H1 (cell line): ENCODE data around the gene NUAK1. TPM values are rescaled to one million over a fixed set of nuclear protein-coding genes. Genes with fewer than 3 reads are reported as not detected.
A peak's percentile ranks its signal among the peaks of the same experiment; 100 is the strongest.

Experiments used
- CTCF ChIA-PET: fragments of 300-600 bp; sonication (Branson Sonifier 250); formaldehyde crosslinking; loops from one replicate; lab custom pipeline; 2021; ENCODE audit not compliant: partially characterized antibody; lab: Charles Lee
- POLR2A ChIA-PET: fragments of 300-600 bp; sonication (Branson Sonifier 250); formaldehyde crosslinking; loops from one replicate; lab custom pipeline; 2021; ENCODE audit warnings: inconsistent platforms; ENCODE audit not compliant: partially characterized antibody; lab: Charles Lee
- DNase-seq, 2 experiments: peaks; one replicate each; pipeline versions ENCODE4 v3.0.0 to v3.0.0-alpha.2; 2010 to 2022; ENCODE audit warnings: low spot score in 2 of 2, low read depth in 1 of 2, mixed read lengths in 1 of 2
- FAIRE-seq: peaks from 2 replicates; lab custom pipeline; 2011; peaks lifted over from hg19 to GRCh38; lab: Jason Lieb, UNC
- H2AFZ ChIP-seq: 2 replicates; pipeline ENCODE4 v1.8.1; 2012; ENCODE audit warnings: low read length, inconsistent platforms
- H2AK5ac ChIP-seq: 2 replicates; pipeline ENCODE4 v1.6.1; 2013; ENCODE audit warnings: low read depth, low read length
- H2BK120ac ChIP-seq: replicated peaks from 2 replicates; pipeline ENCODE3; 2013; ENCODE audit warnings: low read depth, low read length, inconsistent platforms
- H2BK12ac ChIP-seq: 2 replicates; pipeline ENCODE4 v1.6.1; 2013; ENCODE audit warnings: low read depth, low read length
- H2BK15ac ChIP-seq: 2 replicates; pipeline ENCODE4 v1.6.1; 2013; ENCODE audit warnings: low read length
- H2BK20ac ChIP-seq: 2 replicates; pipeline ENCODE4 v1.6.1; 2013; ENCODE audit warnings: low read length
- H2BK5ac ChIP-seq: 2 replicates; pipeline ENCODE4 v1.6.1; 2013; ENCODE audit warnings: low read depth, low read length
- H3K14ac ChIP-seq: 2 replicates; pipeline ENCODE4 v1.6.1; 2013; ENCODE audit warnings: inconsistent platforms; ENCODE audit not compliant: insufficient read length
- H3K18ac ChIP-seq: 2 replicates; pipeline ENCODE4 v1.6.1; 2013; ENCODE audit warnings: low read length; ENCODE audit errors: extremely low read depth
- H3K23ac ChIP-seq: 2 replicates; pipeline ENCODE4 v1.6.1; 2013; ENCODE audit warnings: inconsistent platforms; ENCODE audit not compliant: insufficient read length
- H3K23me2 ChIP-seq: 2 replicates; pipeline ENCODE4 v1.6.1; 2013; ENCODE audit warnings: low read depth, low read length
- H3K27ac ChIP-seq: 2 replicates; pipeline ENCODE4 v1.6.1; 2011; ENCODE audit warnings: low read depth, low read length, inconsistent platforms
- H3K27me3 ChIP-seq, 4 experiments: replicated peaks in 1 of 4; 1 replicate in 1 of 4; 2 replicates in 3 of 4; pipeline versions ENCODE4 v1.6.1 to v1.8.1; 2011 to 2013; ENCODE audit warnings: low read length in 3 of 4, mild to moderate bottlenecking in 3 of 4, inconsistent platforms in 2 of 4, mixed read lengths in 2 of 4, moderate library complexity in 1 of 4; ENCODE audit not compliant: control insufficient read depth in 3 of 4, insufficient read depth in 3 of 4; ENCODE audit errors: extremely low read depth in 1 of 4
- H3K36me3 ChIP-seq, 4 experiments: 2 replicates each; pipeline versions ENCODE4 v1.6.1 to v1.8.1; 2011 to 2013; ENCODE audit warnings: mild to moderate bottlenecking in 4 of 4, low read length in 3 of 4, moderate library complexity in 2 of 4, control low read depth in 1 of 4, inconsistent platforms in 1 of 4; ENCODE audit not compliant: insufficient read depth in 4 of 4, control insufficient read depth in 2 of 4
- H3K4ac ChIP-seq: replicated peaks from 2 replicates; pipeline ENCODE3; 2013; ENCODE audit warnings: low read length, low read depth, mixed read lengths, inconsistent platforms; ENCODE audit not compliant: insufficient read length
- H3K4me1 ChIP-seq, 4 experiments: replicated peaks in 1 of 4; 1 replicate in 1 of 4; 2 replicates in 3 of 4; pipeline versions ENCODE4 v1.6.1 to v1.8.1; 2011 to 2013; ENCODE audit warnings: low read length in 3 of 4, inconsistent platforms in 2 of 4, mixed read lengths in 1 of 4; ENCODE audit not compliant: insufficient read depth in 4 of 4, control insufficient read depth in 3 of 4
- H3K4me2 ChIP-seq, 2 experiments: 2 replicates each; pipeline versions ENCODE4 v1.6.1 to v1.8.1; 2011 to 2013; ENCODE audit warnings: low read depth in 2 of 2, low read length in 2 of 2, control low read depth in 1 of 2, inconsistent platforms in 1 of 2, mild to moderate bottlenecking in 1 of 2; ENCODE audit not compliant: insufficient read depth in 1 of 2
- H3K4me3 ChIP-seq, 4 experiments: fragments of 200-600, 300-600 bp in 1 of 4; sonication (generic), shearing (Covaris generic), sonication (Bioruptor Twin) in 1 of 4; 2 replicates each; pipeline versions ENCODE4 v1.5.1 to v1.8.1; 2011 to 2016; ENCODE audit warnings: low read length in 4 of 4, low read depth in 3 of 4, control low read depth in 2 of 4, inconsistent platforms in 2 of 4, mild to moderate bottlenecking in 2 of 4, mixed read lengths in 1 of 4, moderate library complexity in 1 of 4; ENCODE audit not compliant: insufficient read depth in 2 of 4; ENCODE audit errors: extremely low read depth in 1 of 4
- H3K56ac ChIP-seq: replicated peaks from 2 replicates; pipeline ENCODE3; 2013; ENCODE audit warnings: low read depth, mild to moderate bottlenecking, mixed read lengths, low read length, inconsistent platforms; ENCODE audit not compliant: insufficient read length
- H3K79me1 ChIP-seq: 2 replicates; pipeline ENCODE4 v1.6.1; 2013; ENCODE audit warnings: low read depth, low read length, control low read depth
- H3K79me2 ChIP-seq, 2 experiments: 2 replicates each; pipeline versions ENCODE4 v1.6.1 to v1.8.1; 2012 to 2013; ENCODE audit warnings: low read length in 2 of 2, mild to moderate bottlenecking in 2 of 2, inconsistent platforms in 1 of 2; ENCODE audit not compliant: insufficient read depth in 2 of 2, control insufficient read depth in 1 of 2
- H3K9ac ChIP-seq, 4 experiments: replicated peaks in 1 of 4; 1 replicate in 1 of 4; 2 replicates in 3 of 4; pipeline versions ENCODE4 v1.6.1 to v1.8.1; 2011 to 2013; ENCODE audit warnings: low read depth in 3 of 4, low read length in 3 of 4, control low read depth in 2 of 4, mild to moderate bottlenecking in 2 of 4, moderate library complexity in 2 of 4, inconsistent platforms in 1 of 4; ENCODE audit errors: extremely low read depth in 1 of 4
- H3K9me3 ChIP-seq, 2 experiments: 2 replicates each; pipeline versions ENCODE4 v1.6.1 to v1.8.1; 2012 to 2013; ENCODE audit warnings: mild to moderate bottlenecking in 2 of 2, moderate library complexity in 2 of 2, control low read depth in 1 of 2, inconsistent platforms in 1 of 2, low read depth in 1 of 2, low read length in 1 of 2, mixed read lengths in 1 of 2; ENCODE audit not compliant: insufficient read depth in 2 of 2
- H4K20me1 ChIP-seq, 2 experiments: replicated peaks in 1 of 2; 2 replicates each; pipeline versions ENCODE3 to v1.8.1; 2011 to 2013; ENCODE audit warnings: inconsistent platforms in 2 of 2, low read length in 2 of 2, mild to moderate bottlenecking in 1 of 2; ENCODE audit not compliant: insufficient read depth in 2 of 2, control insufficient read depth in 1 of 2
- H4K5ac ChIP-seq: 2 replicates; pipeline ENCODE4 v1.6.1; 2013; ENCODE audit warnings: low read length, low read depth, mixed read lengths, inconsistent platforms; ENCODE audit not compliant: insufficient read length
- H4K8ac ChIP-seq: 2 replicates; pipeline ENCODE4 v1.8.0; 2013; ENCODE audit warnings: mild to moderate bottlenecking, moderate library complexity, low read length, inconsistent platforms; ENCODE audit not compliant: insufficient read depth; ENCODE audit errors: extremely low read depth
- H4K91ac ChIP-seq: replicated peaks from 2 replicates; pipeline ENCODE3; 2013; ENCODE audit warnings: low read length, mixed read lengths, inconsistent platforms; ENCODE audit not compliant: insufficient read length
- KDM1A ChIP-seq: fragments of 200-600, 300-600 bp; sonication (generic); IDR thresholded peaks from 2 replicates; pipeline ENCODE4 v1.7.1; 2016; ENCODE audit warnings: mild to moderate bottlenecking, low read length, borderline replicate concordance
- SP4 ChIP-seq: IDR thresholded peaks from 2 replicates; pipeline ENCODE4 v1.6.1; 2012; ENCODE audit warnings: low read length, inconsistent platforms
- ZNF274 ChIP-seq: IDR thresholded peaks from 2 replicates; pipeline ENCODE4 v1.7.0; 2012; ENCODE audit warnings: low read length, borderline replicate concordance; ENCODE audit errors: extremely low read depth
- WGBS, 2 experiments: shearing (Covaris generic) in 1 of 2; methylation state at CpG; one replicate each; pipeline versions ENCODE4 v1.1.6 to v1.1.7; 2013 to 2015; ENCODE audit warnings: low lambda C conversion rate in 2 of 2, mixed read lengths in 2 of 2, inconsistent platforms in 1 of 2, low coverage in 1 of 2, missing lambda C conversion rate in 1 of 2; ENCODE audit not compliant: insufficient replicate concordance in 2 of 2, insufficient coverage in 1 of 2, insufficient read length in 1 of 2; ENCODE audit errors: extremely low coverage in 1 of 2, missing lambda C conversion rate in 1 of 2; 5-methylcytosine and 5-hydroxymethylcytosine counted together
- polyA plus RNA-seq, 7 experiments: library from polyadenylated mRNA; depleted of rRNA in 3 of 7; stranded (reverse) in 5 of 7; unstranded in 2 of 7; fragments of >200 nt in 5 of 7; fragments of 200-250 nt in 2 of 7; gene quantifications; 1 replicate in 5 of 7; 2 replicates in 1 of 7; 4 replicates in 1 of 7; pipeline versions ENCODE4 v1.2.1 to v1.2.3, GENCODE V29; 2011 to 2013; ENCODE audit warnings: missing spikeins in 2 of 7, mixed read lengths in 2 of 7
- total RNA-seq: library from RNA; stranded (reverse); fragmentation: NEBNext Ultra II Directional; extraction: Animal tissue kit (Norgen Biotek cat#: 25700); gene quantifications from 2 replicates; pipeline ENCODE4 v1.2.1, GENCODE V29; 2021

The NUAK1 gene
- total and polyA plus RNA-seq, 2 of the 8 experiments (the other 6 are each of a cell fraction or from before 2014, with no cell fraction given) = 6.7 to 18.2 TPM

GRCh38 chr12:106110626-106111300 lies 28.0 kb downstream of the NUAK1 start:
- no peak overlapping the region for H2BK12ac ChIP-seq
- 0 out of 2 replicates have a peak overlapping the region, but pooled peaks have one; percentile 17 for H3K18ac ChIP-seq
- no peaks in the 10 kb centered on the region for H3K23me2 ChIP-seq
- H3K56ac ChIP-seq = no peak overlapping the region
- no peak overlapping the region for H4K8ac ChIP-seq
- no peak overlapping the region for H2BK120ac ChIP-seq
- H2BK5ac ChIP-seq = peak overlapping the region; percentile 37; the same call in 1 of the 2 replicates
- POLR2A ChIA-PET = interaction anchor here (2.7 to 3.7 kb wide), 2 partner anchors 19 to 28 kb away, joined by 11 to 15 read pairs; partner anchors contain the start of gene NUAK1
- H3K4me2 ChIP-seq = no peak overlapping the region
- peaks cover 25 to 55% (median 47%) of the 10 kb centered on the region in 4 experiments for H3K4me1 ChIP-seq
- DNase-seq (no peak), FAIRE-seq (no peak)
- no peak overlapping the region for H3K27ac ChIP-seq
- peak overlapping the region; percentile 88 for H2BK20ac ChIP-seq
- peaks cover 7% of the 10 kb centered on the region; the same call in 1 of the 2 replicates for H3K79me1 ChIP-seq
- H3K23ac ChIP-seq = no peak overlapping the region
- no peaks in the 10 kb centered on the region for H3K27me3 ChIP-seq
- no peak overlapping the region for H3K4me3 ChIP-seq
- no peak overlapping the region for H3K9ac ChIP-seq
- TF ChIP-seq ZNF274 = no peak
- TF ChIP-seq KDM1A = peak; percentile 57; the same call in 1 of the 2 replicates
- no peak for TF ChIP-seq SP4
- H2BK15ac ChIP-seq = no peak overlapping the region
- no peak overlapping the region for H3K14ac ChIP-seq
- H2AFZ ChIP-seq = no peak overlapping the region
- no peak overlapping the region for H2AK5ac ChIP-seq
- H3K36me3 ChIP-seq = no peaks in the 10 kb centered on the region
- H3K4ac ChIP-seq = no peak overlapping the region
- peaks cover 3 to 7% of the 10 kb centered on the region in 2 experiments for H4K20me1 ChIP-seq
- H4K5ac ChIP-seq = no peak overlapping the region
- H3K79me2 ChIP-seq = peaks cover 4 to 86% of the 10 kb centered on the region in 2 experiments
- no peaks in the 10 kb centered on the region for H3K9me3 ChIP-seq
- CTCF ChIA-PET = interaction anchor here (1.0 kb wide), 1 partner anchor 20 kb away, joined by 3 read pairs; no protein-coding TSS in a partner anchor
- H4K91ac ChIP-seq = no peak overlapping the region
- WGBS, 2 experiments = 85% methylated on average over 4 of the region's 4 CpGs; no CpG with 5 or more reads in 1 of the 2 experiments
